SU-DHL-6 (cell line): ENCODE results near the gene SOX4.

ENCODE experiments used
- CTCF ChIP-seq: fragments of 200-600 bp; sonication (generic); IDR thresholded peaks from one replicate; pipeline ENCODE4 v1.5.1; 2017; ENCODE audit warnings: antibody characterized with exemption, mild to moderate bottlenecking, low read length, moderate library complexity; ENCODE audit not compliant: insufficient read depth, poor library complexity, severe bottlenecking
- EZH2phosphoT487 ChIP-seq: fragments of 200-600 bp; sonication (generic), shearing (Covaris generic); conservative IDR thresholded peaks from 2 replicates; pipeline ENCODE4 v1.6.1; 2018; ENCODE audit warnings: mild to moderate bottlenecking, antibody characterized with exemption, low read length, moderate library complexity, mixed read lengths

- no peak for TF ChIP-seq CTCF
- TF ChIP-seq EZH2phosphoT487 = no peak
These were observed 33.3 kb upstream of the SOX4 start for GRCh38 chr6:21560249-21560648.
